NCI-H226 (cell line): ENCODE measurements around the gene FSHR.

ENCODE experiments used
- DNase-seq: peaks from one replicate; pipeline ENCODE4 v3.0.0-alpha.2; 2015

Gene FSHR

DNA sequence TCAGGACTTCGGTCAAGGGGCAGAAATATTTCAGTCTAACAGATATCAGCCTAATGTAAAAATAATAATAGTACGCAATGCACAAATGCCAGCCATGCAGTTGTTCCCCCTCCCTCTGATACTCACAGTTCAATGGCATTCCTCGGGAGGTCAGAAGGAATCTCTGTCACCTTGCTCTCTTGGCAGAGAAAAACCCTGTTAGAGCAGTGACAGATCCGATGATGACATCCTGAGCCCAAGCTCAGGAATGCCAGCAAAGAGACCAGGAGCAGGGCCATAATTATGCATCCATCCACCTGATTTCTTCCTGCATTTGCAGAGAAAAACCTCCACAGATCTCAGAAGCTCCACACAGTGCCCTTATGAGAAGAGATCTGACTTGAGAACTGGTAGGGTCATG lies at the start of gene FSHR:
FSHR (minus strand) TSS at position 376 of the 400 bp plus-strand sequence; CDS start at position 278, 98 bp downstream.
- DNase-seq = no peak

GRCh38 chr2:49199266-49199665 lies 45.0 kb upstream of the FSHR start:
- no peak for DNase-seq

DNA sequence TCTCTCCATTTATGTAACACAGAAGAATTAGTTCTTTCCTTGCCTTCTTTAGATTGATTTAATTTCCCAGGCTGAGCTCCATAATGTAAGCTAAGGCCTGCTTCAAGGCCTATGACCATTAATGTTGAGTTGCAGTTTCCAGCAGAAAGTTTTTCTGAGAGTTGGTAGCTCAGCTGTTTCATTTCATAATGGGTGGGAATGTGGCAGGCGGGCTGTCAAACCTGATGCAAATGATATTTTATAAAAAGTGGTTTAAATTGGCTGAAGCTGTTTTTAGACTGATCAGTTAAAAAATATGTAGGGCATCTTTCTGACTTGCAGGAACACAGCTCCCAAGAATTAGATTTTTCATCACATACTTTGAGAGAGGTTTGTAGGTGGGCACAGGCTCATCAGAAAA lies 40.4 kb upstream of the FSHR start:
- DNase-seq = no peak

DNA sequence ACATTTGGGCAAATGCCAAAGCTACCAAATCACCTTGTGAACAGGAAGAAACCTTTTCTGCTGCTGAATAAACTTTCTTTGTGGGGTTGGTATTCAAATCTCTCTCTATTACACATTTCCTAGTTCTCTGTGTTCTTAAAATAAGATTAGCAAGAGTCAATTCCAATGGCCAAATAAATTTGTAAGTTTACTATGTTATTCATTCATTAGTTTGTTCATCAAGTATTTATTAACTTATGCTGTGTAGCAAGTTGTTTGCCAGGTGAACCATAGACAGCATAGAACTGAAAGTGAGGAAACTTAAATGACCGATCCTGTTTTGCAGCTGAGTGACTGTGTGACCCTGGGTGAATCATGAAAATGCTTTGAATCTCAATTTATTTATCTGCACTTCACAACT lies 37.7 kb upstream of the FSHR start:
- DNase-seq = no peak

- DNase-seq = no peak
Observed at GRCh38 chr2:49189512-49190225, 35.4 kb upstream of the FSHR start.

- no peak for DNase-seq
Observed at GRCh38 chr2:49186050-49186648, 31.8 kb upstream of the FSHR start.

DNA sequence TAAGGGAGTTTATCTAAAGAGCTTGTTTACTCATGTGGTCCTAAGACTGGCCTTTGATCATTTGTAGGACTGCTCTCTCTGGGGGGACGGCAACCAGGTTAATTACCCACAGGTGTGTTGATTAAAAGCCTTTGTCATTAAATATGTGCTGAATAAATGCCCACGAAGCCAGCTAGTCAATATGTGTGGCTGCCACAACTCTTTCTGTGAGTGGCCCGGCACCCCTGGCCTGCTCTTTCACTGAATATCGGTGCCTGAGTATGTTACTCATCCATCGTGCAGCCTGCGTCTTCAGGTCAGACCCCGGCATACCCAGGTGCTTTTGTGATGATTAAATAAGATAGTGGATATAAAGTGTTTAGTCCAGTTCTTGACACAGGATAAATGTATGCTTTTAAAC lies 24.3 kb upstream of the FSHR start:
- DNase-seq = no peak

DNA sequence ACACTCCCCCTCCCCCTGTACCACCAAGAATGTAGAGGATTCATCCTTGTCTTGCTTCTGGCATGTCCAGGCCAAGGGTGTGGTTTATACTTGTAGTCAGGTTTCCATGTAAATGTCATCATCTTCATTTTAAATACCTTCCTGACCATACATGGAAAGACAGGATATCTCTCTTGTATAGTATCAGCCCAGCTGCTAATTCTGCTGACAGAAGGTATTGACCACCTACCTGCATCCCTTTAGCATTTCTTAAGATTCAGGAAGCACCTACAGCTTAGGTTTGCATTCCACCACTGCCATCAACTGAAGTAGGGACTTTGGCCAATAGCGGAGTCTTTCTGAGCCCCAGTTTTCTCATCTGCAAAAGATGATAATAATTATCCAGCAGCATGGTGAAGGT lies 22.9 kb upstream of the FSHR start:
- DNase-seq = no peak

GRCh38 chr2:49175831-49176230 lies 21.5 kb upstream of the FSHR start:
- DNase-seq = no peak

DNA sequence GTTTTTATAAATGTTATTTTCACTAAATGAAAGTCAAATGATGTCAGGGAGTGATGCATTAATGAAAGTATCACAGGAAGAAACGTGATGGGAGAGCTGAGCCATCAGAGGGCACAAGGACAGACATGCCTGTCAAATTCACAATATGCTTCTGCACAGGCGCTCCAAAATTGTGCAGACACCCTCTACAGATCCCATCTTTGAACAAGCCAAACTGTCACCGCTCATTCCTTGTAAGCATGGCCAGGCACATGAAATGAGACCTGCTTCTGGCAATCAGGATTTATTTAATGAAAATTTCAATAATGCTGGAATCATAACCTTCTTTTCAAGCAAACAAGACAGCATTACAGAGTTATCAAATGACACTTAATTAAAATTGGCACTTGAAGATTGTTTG lies 20.4 kb upstream of the FSHR start:
- DNase-seq = no peak

DNA sequence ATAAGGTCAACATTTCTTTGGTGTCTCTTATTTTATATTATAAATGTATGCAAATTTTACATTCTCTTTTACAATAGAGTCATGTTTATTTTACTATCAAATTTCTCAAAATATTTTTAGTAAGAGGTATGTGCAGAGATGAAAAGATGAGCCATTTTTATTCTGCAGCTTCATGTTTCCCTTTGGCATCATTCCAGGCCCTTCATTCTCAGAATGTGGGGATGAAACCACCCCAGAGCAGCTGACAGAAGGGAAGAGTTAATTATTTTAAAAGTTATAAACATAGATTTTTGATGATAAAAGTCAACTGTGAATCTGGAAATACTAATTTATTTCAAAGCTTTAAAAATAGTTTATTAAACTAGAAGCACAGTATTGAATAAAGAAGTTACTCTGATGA lies 12.8 kb upstream of the FSHR start:
- no peak for DNase-seq

DNA sequence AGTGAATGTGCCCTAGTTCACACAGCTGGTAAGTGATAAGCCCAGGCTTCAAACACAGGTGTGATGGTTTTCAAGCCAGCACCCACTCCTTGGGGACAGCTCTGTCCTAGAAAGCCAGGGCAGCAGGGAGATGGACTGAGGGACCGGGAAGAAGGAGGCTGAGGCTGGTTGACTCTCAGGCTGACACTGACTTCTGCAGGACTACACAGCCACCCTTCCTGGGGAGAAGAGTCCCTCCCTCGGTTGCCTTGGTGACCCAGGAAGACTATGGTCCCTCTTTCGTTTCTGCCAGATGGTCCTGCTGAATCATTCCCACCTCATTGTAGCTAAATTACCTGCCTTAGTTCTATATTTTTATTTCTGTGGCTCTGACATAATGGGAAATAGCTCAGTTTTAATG lies 11.3 kb upstream of the FSHR start:
- no peak for DNase-seq

DNA sequence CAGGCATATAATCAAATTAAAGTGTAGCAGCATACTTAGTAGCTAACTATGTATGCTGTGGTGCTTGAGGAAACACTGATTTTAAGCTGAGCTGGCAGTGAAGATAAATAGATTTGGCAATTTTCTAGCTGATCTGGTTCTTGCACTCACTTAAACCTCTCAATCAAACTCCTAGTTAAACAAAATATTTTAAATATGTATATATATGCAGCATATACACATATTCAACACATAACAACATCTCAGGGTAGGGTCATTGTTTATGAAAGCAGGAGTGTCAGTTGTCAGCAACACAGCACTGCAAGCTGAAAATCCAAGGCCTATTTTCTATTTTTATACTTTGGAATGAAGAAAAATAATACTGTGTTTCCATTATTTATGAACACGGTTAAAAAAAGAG lies 10.4 kb upstream of the FSHR start:
- DNase-seq = no peak

DNA sequence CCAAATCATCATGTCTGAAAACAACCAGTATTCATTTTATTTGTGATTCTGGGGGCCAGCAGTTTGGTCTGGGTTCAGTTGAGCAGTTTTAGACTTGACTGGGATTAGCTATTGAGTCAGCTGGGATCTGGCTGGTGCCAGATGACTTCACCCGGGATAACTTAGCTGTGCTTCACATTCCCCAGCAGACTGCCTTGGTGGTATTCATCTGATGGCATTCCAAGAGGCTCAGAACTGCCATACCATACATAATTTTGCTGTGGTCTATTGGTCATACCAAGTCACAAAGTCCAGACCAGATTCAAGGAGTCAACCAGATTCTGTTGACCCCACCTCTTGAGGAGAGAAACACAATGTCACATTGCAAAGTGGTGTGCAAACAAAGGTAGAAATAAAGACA lies 7.8 kb upstream of the FSHR start:
- no peak for DNase-seq

- DNase-seq = no peak
Observed at GRCh38 chr2:49154891-49155290, 576 bp upstream of the FSHR start.

DNA sequence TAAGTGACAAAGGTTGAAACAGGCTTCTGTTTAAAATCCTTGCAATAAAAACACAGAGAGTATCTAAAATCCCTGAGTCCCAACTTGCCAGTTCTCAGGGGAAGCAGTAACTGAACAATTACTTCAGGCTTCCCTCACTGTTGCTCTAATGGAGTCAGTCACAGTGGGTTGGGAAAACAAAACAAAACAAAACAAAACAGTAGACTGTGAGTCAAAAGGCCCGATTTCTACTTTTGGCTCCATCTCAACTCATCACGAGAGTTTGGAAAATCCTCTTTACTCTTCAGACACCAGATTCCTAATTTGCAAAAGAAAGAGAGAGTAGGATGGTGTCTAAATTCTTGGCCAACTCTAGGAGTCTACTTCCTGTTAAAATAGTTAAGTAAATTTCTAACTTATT lies 1.1 kb downstream of the FSHR start:
- DNase-seq = no peak

DNA sequence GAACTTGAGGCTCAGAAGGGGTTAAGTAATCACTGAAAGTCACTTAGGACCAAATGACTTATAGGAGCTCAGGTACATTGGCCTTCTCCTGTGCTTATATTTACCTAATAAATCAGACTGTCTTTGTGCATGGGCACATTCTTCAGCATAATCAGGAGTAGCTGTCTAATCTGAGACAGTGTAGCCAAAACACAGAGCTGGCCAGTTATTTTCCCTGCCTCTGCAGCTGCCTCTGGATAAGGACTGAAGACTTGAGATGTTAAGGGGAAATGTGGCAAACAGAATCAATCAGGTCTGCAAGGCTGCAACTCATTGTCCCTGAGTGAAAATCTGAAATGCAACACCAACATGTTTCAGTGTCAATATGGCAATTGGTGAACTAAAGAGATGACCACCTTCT lies 1.5 kb downstream of the FSHR start:
- DNase-seq = no peak

DNA sequence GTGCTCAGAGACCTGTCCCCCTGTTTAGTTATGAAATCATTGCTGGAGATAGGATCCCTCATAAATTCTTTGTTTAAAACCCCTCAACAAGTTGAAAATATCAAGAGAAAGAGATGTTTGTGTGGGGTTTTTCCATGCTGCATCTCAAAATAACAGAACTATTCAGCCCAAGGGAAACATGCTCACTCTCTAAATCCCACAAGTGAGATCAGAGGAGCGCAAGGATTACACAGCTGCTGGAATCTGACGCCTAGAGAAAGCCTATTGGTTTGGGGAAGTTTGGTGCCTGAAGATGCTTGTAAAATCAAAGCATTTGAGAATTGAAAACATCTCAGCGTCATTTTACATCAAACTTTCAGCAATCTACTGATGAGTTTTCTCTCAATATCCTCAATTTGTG lies 7.9 kb downstream of the FSHR start:
- DNase-seq = no peak

- no peak for DNase-seq
Observed at GRCh38 chr2:49131801-49132200, 22.5 kb downstream of the FSHR start.

- no peak for DNase-seq
Observed at GRCh38 chr2:49129034-49129433, 25.3 kb downstream of the FSHR start.

DNA sequence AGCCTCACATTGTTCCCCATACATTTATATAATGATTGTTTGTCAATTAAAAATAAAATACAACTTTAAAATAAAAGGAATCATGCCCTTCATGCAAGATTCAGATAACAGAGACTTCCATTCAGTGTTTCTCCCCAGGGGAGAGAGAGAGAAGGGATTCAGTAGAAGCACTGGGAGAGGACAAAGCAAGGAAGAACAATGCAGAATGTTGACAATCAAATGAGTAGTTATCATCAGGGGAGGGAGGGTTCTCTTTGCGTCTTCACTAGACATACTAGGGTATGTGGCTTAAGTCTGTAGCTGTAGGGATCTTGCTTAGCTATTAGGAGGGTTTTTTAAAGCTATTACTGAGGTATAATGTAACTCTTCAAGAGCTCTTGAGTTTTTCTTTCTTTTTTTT lies 30.7 kb downstream of the FSHR start:
- DNase-seq = no peak

DNA sequence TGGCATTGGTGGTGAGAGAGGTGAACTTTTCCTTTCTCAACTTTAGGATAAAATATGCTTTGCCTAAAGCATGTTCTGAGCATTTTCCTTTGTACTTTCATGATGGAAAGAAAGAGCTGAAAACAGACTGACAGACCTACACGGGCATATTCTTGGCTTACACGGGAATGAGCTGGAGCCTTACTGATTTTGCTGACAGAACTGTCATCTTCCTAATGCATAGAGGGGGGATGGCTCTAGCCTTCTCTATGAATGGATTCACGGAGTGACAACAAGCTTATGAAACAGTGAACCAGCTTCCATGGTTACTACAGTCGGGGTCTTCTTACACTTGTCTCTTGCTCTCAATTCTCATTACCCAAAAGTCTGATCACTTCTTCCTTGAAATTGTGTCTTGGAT lies 32.2 kb downstream of the FSHR start:
- DNase-seq = no peak

DNA sequence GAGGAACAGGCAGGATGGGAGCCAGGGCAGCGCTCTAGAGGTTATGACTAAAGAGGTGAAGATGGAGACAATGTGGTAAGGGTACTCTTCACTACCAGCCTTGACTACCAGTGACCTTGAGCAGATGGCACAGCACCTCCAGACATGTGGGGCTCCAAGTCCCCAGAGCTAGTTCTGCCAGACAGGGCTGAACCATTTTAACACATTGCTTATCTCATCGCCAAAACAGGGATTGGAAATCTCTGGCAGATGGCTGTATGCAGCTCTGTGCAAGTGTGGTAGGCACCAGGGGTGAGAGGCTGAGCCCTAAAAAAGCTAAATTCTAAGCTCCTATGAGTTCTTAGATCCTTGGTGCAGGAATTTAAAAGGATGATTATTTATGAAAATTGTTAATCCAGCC lies 41.3 kb downstream of the FSHR start:
- DNase-seq = no peak

DNA sequence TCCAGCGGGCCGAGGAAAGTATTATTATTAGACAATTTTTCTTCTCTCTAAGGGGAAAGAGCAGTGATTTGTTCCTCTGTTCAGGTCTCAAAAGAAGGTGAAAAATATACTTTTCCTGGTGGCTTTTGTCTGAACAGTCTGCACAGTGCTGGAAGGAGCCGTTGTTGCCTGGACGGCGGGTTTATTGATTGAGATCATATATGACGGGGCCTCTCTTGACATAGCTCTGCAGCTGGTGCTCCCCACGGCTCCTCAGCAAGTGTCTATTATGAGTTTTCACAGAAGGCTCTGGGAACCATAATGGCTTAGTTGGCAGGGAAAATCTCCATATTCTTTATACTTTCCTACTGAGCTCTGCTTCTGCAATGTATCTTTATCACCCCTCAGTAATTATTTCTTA lies 42.9 kb downstream of the FSHR start:
- DNase-seq = no peak

GRCh38 chr2:49111006-49111405 lies 43.3 kb downstream of the FSHR start:
- no peak for DNase-seq
